HepG2 (cell line): ENCODE data around the gene CYP2A6. TPM values are rescaled to one million over a fixed set of nuclear protein-coding genes. Genes with fewer than 3 reads are reported as not detected.
A peak's percentile ranks its signal among the peaks of the same experiment; 100 is the strongest.

Experiments used
- DBP ChIP-seq: sonication (generic); formaldehyde crosslinking; IDR thresholded peaks from 2 replicates; pipeline ENCODE4 v1.4.0; 2020; ENCODE audit warnings: missing genetic modification reagents; ENCODE audit errors: not compliant biosample characterization
- DRAP1 ChIP-seq: IDR thresholded peaks from 2 replicates; pipeline ENCODE4 v1.6.1; 2016; ENCODE audit warnings: missing genetic modification reagents, missing compliant biosample characterization
- ELF3 ChIP-seq: IDR thresholded peaks from 2 replicates; pipeline ENCODE4 v1.6.1; 2016; ENCODE audit warnings: missing genetic modification reagents, missing compliant biosample characterization
- EP300 ChIP-seq, 3 experiments: sonication (generic) in 1 of 3; formaldehyde crosslinking in 1 of 3; IDR thresholded peaks; 2 replicates each; pipeline versions ENCODE4 v1.5.1 to v1.6.1; 2011 to 2020; ENCODE audit warnings: low read depth in 2 of 3, low read length in 2 of 3, borderline replicate concordance in 1 of 3, improper control_type of control experiment in 1 of 3, mild to moderate bottlenecking in 1 of 3, missing genetic modification reagents in 1 of 3, moderate library complexity in 1 of 3
- ESRRA ChIP-seq: sonication (generic); formaldehyde crosslinking; IDR thresholded peaks from 2 replicates; pipeline ENCODE4 v1.5.1; 2020; ENCODE audit warnings: mild to moderate bottlenecking, low read depth, missing genetic modification reagents
- FOXO4 ChIP-seq: sonication (generic); formaldehyde crosslinking; conservative IDR thresholded peaks from 2 replicates; pipeline ENCODE4 v1.8.1; 2023; ENCODE audit warnings: missing genetic modification reagents
- KLF12 ChIP-seq: sonication (generic); formaldehyde crosslinking; IDR thresholded peaks from 2 replicates; pipeline ENCODE4 v1.4.0; 2020; ENCODE audit warnings: missing genetic modification reagents, borderline replicate concordance
- KLF16 ChIP-seq, 2 experiments: sonication (generic) in 1 of 2; formaldehyde crosslinking in 1 of 2; IDR thresholded peaks; 2 replicates each; pipeline versions ENCODE4 v1.6.1 to v1.8.0; 2016 to 2023; ENCODE audit warnings: missing genetic modification reagents in 2 of 2, missing compliant biosample characterization in 1 of 2
- MIER3 ChIP-seq: IDR thresholded peaks from 2 replicates; pipeline ENCODE4 v1.6.1; 2016; ENCODE audit warnings: missing compliant biosample characterization, borderline replicate concordance
- NKX3-1 ChIP-seq: sonication (generic); formaldehyde crosslinking; IDR thresholded peaks from 2 replicates; pipeline ENCODE4 v1.5.0; 2020; ENCODE audit warnings: missing genetic modification reagents
- PREB ChIP-seq: sonication (generic); formaldehyde crosslinking; IDR thresholded peaks from 2 replicates; pipeline ENCODE4 v1.4.0; 2020; ENCODE audit warnings: missing genetic modification reagents
- SP1 ChIP-seq, 2 experiments: fragments of 450-650 bp in 1 of 2; sonication (generic) in 1 of 2; formaldehyde crosslinking in 1 of 2; IDR thresholded peaks; 2 replicates each; pipeline versions ENCODE4 v1.4.0 to v1.6.1; 2016 to 2020; ENCODE audit warnings: missing genetic modification reagents in 1 of 2
- SP140L ChIP-seq: sonication (generic); formaldehyde crosslinking; IDR thresholded peaks from 2 replicates; pipeline ENCODE4 v1.4.0; 2020; ENCODE audit warnings: missing genetic modification reagents, borderline replicate concordance
- TIGD3 ChIP-seq: sonication (generic); formaldehyde crosslinking; IDR thresholded peaks from 2 replicates; pipeline ENCODE4 v1.5.1; 2020; ENCODE audit warnings: mild to moderate bottlenecking, missing genetic modification reagents, borderline replicate concordance
- TRIM22 ChIP-seq: fragments of 450-650 bp; IDR thresholded peaks from 2 replicates; pipeline ENCODE4 v1.6.1; 2017
- ZNF788 ChIP-seq: sonication (generic); formaldehyde crosslinking; IDR thresholded peaks from 2 replicates; pipeline ENCODE4 v1.5.0; 2020; ENCODE audit warnings: mild to moderate bottlenecking, missing genetic modification reagents, borderline replicate concordance
- polyA plus RNA-seq, 8 experiments: library from polyadenylated mRNA; depleted of rRNA in 3 of 8; stranded (reverse) in 7 of 8; unstranded in 1 of 8; fragments of >200 nt; fragmentation: Illumina TruSeq in 4 of 8; extraction: Trizol in 4 of 8; gene quantifications; 2 replicates each; pipeline versions ENCODE4 v1.2.1 to v1.2.3, GENCODE V29; 2011 to 2016; ENCODE audit warnings: low read depth in 4 of 8, missing spikeins in 1 of 8, mixed read lengths in 1 of 8; ENCODE audit not compliant: insufficient read depth in 1 of 8
- total RNA-seq, 5 experiments: library from RNA; depleted of rRNA; stranded (reverse); fragments of >200 nt; fragmentation: Illumina TruSeq; extraction: Trizol; gene quantifications; 2 replicates each; pipeline ENCODE4 v1.2.3, GENCODE V29; 2016; ENCODE audit warnings: low read depth in 1 of 5

Gene CYP2A6
- total and polyA plus RNA-seq, 2 of the 13 experiments (the other 11 are each of a cell fraction or from before 2014, with no cell fraction given): not detected

GRCh38 chr19:40797963-40798682, 52.1 kb downstream of the CYP2A6 start (continued):
- TF ChIP-seq NKX3-1 (0 out of 2 replicates have a peak, but pooled peaks have one; percentile 45), PREB (CRISPR knock-in tag) (no peak), DBP (CRISPR knock-in tag) (no peak), TRIM22 (no peak), KLF12 (CRISPR knock-in tag) (peak; percentile 39; the same call in 1 of the 2 replicates), FOXO4 (CRISPR knock-in tag) (no peak), SP140L (no peak), ZNF788 (no peak; the same call in 1 of the 2 replicates), ESRRA (peak; percentile 91), SP1 (IDR thresholded peaks at IDR 0.05) (no peak), SP1 (CRISPR knock-in tag; IDR thresholded peaks at IDR 0.05) (peak; percentile 80), EP300 (IDR thresholded peaks at IDR 0.05; ENCODE audit: low read depth in 2 of 2, low read length in 2 of 2) (no peak), EP300 (CRISPR knock-in tag; IDR thresholded peaks at IDR 0.05; ENCODE audit: borderline replicate concordance) (no peak; the same call in 1 of the 2 replicates), DRAP1 (CRISPR knock-in tag) (no peak; the same call in 1 of the 2 replicates), ELF3 (CRISPR knock-in tag) (no peak), KLF16 (CRISPR knock-in tag; IDR thresholded peaks at IDR 0.05) (peak in 1 of 2 experiments; percentile 66; a peak in 1 of 4 replicates), TIGD3 (CRISPR knock-in tag) (0 out of 2 replicates have a peak, but pooled peaks have one; percentile 65), MIER3 (peak; percentile 63; the same call in 1 of the 2 replicates)
